ENCODE data around the gene TRAF3IP1.
"Not testable (repeated sequence)": the region's sequence is repeated elsewhere in the genome, so short reads cannot be mapped to it uniquely, and the experiment has no call there.

TRAF3IP1 gene

GRCh38 chr2:238313289-238313990, 6.9 kb upstream of the TRAF3IP1 start:
- no peak for DNase-seq

DNA sequence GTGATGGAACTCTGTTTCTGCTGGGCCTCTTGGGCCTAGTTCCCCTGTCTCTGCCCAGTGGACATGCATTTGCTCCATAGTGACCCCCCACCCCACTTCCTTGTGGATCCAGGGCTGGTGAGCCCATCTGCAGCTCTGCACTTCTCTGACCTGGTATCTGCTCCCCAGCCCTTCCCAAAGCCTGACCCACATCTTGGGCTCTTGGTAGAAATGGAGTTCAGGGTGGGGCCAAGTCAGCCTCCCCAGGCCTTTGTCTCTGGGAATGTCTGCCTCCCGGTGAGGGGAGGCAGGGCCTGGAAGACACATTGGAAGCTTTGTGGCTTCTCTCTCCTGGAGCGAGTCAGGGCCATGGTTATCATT, 6.3 kb upstream of the TRAF3IP1 start:
- no peak for DNase-seq

- no peak for DNase-seq
These were observed 5.7 kb upstream of the TRAF3IP1 start for GRCh38 chr2:238314576-238314975.

DNA sequence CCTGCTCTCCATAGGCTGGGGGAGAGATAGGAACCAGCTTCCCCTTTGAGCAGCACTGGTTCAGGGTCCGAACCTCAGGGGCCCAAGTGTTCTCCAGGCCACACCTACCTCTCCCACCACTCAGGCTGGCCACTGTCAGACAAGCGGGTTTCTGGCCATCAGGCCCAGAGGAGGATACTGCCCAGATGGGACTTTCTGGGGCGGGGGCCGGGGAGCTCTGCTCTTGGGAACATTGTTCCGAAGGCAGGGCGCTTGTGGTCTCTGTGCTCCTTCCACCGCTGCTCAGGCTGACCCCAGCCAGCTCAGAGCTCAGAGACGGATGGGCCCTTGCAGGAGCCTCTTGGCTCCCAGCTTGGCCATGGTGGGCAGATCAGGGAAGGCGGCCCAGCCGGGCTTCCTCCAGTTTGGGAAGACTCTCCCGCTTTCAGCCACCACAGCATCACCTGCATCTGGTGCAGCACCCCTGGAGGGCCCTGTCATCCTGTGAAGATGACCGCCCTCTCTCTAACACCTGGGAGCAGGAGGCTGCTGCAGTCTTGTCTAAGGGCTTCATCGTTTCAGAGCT, 5.2 kb upstream of the TRAF3IP1 start:
- DNase-seq: no peak

DNA sequence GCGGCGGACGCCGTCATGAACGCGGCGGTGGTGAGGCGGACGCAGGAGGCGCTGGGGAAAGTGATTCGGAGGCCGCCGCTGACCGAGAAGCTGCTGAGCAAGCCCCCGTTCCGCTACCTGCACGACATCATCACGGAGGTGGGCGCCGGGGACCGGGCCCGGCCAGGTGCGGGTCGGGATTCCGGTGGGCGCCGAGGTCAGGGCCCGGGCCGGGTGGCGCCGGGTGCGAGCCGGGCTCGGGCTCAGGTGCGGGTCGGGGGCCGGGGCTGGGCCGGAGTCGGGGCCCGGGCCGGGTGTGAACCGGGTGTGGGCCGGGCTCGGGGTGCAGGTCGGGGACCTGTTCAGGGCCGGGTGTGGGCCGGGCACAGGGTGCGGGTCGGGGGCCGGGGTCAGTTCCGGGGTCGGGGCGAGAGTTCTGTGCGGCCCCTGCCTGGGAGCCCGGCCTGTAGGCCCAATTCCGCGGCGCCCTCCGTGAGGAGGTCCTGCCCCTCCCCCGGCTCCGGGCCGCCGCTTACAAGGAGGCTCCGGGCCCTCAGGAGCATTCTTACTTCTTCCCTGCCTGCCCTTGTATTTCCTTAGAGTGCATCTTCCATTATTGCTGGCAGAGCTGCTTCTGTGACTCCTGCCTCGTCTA, 447 bp downstream of the TRAF3IP1 start:
- no peak for DNase-seq

GRCh38 chr2:238321467-238321866, 1.1 kb downstream of the TRAF3IP1 start:
- DNase-seq: no peak

- DNase-seq: no peak
These were observed 1.7 kb downstream of the TRAF3IP1 start for GRCh38 chr2:238322001-238322411.

- not testable (repeated sequence) for DNase-seq
These were observed 3.9 kb downstream of the TRAF3IP1 start for GRCh38 chr2:238324248-238324647.

GRCh38 chr2:238325694-238326093, 5.4 kb downstream of the TRAF3IP1 start:
- no peak for DNase-seq

DNA sequence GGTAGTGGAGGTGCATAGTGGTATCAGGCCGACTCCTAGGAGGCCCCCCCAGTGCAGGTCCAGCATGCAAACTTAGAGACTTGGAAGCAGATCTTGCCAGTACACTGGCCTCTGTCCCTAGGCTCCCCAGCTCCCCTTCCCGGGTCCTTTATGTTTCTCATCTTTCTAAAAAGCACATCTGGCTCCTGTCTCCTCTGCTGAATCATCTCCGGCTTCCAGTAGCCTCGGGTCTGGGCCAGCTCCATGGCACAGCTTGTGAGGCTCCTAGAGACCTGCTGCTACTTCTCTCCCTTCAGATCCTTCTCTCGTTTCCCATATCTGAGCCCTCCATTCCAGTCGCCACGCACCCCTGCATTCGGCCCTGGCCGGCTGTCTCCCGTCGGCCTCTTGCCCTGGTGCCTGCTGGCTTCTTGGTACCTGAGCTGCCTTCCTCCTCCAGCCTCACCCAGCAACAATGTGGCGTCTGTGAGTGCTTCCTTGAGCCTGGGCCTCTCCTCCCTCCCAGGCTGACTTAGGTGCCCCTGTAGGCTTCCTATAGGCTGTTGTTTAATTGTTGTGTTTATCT, 6.6 kb downstream of the TRAF3IP1 start:
- no peak for DNase-seq

- no peak for DNase-seq
These were observed 7.4 kb downstream of the TRAF3IP1 start for GRCh38 chr2:238327751-238328150.

- no peak for DNase-seq
These were observed 10.1 kb downstream of the TRAF3IP1 start for GRCh38 chr2:238330391-238330790.

GRCh38 chr2:238331916-238332315, 11.6 kb downstream of the TRAF3IP1 start:
- DNase-seq: no peak

- DNase-seq: no peak
These were observed 14.6 kb downstream of the TRAF3IP1 start for GRCh38 chr2:238334885-238335284.

DNA sequence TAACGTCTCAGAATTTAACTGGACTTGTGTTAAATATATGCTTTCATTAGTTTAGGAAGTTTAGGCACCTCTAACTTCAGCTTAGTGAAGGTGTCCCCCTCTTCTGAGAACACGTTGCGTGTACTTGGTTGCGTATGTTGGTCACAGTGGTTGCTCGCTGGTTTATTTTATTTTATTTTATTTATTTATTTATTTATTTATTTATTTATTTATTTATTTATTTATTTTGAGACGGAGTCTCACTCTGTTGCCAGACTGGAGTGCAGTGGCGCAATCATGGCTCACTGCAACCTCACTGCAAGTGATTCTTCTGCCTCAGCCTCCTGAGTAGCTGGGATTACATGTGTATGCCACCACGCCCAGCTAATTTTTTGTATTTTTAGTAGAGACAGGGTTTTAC, 15.3 kb downstream of the TRAF3IP1 start:
- DNase-seq: not testable (repeated sequence)

DNA sequence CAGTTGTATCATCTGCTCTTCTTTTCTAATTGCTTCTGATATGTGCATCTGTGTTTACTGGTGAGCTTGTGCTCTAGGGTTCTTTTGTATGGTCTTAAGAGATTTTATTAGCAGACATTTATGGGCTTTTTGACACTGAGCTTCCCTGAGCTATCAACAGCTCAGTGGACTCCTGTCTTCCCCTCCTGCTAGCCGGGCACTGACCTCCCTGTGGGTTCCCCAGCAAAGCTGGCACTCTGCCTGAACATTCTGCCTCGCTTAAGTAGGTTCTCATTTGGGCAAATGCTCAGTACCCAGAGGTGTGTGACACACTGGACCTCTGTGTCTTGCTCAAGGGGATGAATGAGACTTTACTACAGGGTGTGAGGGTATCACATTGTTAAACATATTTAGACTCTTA, 15.8 kb downstream of the TRAF3IP1 start:
- no peak for DNase-seq

DNA sequence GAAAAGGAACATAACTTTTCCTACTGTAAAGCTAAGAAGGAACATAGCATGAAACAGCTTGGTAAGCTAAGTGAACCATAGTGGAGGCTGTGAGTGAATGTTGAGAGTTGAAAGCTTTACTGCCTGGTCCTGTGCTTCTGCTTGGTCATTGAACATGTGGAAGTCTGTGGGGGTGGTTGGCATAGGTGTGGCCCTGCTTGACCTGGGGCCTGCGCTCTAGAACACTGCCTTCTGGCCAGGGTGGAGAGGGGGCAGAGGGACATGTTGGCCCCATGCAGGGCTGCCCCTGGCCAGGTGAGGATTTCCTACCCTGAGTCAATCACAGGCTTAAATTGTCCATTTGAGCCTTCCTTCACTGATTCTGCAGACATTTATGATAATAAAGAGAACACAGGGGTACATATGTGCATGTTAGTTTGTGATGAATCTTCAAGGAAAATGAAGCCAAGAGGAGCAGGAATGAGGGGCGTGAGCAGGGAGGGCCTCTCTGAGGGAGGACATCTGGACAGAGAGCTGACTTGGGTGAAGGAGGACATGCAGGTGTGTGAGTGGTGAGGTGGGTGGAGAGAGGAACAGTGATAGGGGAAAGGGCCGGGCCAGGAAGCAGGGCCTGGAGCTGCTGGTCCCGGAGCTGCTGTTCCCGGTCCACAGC, 16.6 kb downstream of the TRAF3IP1 start:
- DNase-seq: no peak

DNA sequence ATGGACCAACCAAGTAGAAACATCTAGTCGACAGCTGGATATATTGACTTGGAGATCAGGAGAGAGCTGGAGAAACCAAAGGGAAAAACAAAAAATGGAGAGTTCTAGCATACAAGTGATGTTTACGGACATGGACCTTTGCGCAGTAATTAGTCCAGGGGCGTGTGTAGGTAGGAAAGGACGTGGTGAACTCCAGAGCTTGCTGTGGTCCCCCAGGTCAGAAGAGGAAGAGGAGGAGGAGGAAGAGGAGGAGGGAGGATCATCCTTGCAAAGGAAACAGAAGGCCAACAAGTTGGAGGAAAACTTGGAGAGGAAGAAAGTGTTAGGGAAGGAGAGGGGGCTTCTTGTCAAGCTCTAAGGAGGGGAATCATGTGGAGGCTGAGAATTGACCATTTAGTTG, 17.5 kb downstream of the TRAF3IP1 start:
- DNase-seq: no peak

GRCh38 chr2:238338710-238339394, 18.5 kb downstream of the TRAF3IP1 start:
- DNase-seq: no peak

- DNase-seq: no peak
These were observed 19.1 kb downstream of the TRAF3IP1 start for GRCh38 chr2:238339395-238339780.

DNA sequence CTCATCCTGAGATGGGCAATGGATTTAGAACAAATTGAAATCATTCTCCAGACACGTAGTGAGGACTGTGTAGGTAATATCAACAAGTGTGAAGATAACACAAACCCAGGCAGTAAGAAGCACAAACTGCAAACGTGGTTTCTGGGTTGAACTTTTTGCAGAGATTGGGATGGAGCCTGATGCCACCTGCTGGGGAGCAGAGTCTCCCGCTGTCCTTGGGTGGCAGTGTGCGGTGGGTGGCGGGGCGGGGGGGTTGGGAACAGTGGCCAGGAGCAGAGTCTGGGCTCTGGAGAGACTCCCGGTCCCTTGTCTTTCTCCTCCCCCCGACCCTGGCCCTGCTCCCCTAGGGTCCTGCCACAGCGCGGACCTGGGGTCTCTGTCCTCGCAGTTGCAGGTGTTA, 19.5 kb downstream of the TRAF3IP1 start:
- no peak for DNase-seq

GRCh38 chr2:238341536-238341935, 21.2 kb downstream of the TRAF3IP1 start:
- DNase-seq: no peak

DNA sequence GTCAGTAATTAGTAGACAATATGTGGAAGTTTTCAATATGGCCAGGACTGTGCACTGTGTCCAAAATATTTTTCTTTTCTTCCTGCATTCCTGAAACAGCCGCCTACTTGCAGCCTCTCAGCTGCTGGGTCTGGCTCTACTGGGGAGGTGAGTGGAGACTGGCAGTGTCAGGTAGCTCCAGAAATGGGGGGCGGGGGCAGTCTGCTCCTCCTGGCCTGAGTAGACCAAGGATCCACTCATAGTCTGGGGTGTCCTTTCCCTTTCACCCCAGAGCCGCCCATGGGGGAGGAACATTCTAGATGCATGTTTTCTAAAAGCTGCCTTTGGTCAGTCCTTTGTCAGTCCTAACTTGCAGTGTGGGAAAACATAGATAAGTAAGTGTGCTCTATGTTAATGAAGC, 23.7 kb downstream of the TRAF3IP1 start:
- DNase-seq: no peak
